ENCODE results near the gene TEX13D. TPM values are rescaled to one million over a fixed set of nuclear protein-coding genes. Genes with fewer than 3 reads are reported as not detected.

TEX13D gene
- total and polyA plus RNA-seq, 2 experiments from 2014 or later, result not detected

DNA sequence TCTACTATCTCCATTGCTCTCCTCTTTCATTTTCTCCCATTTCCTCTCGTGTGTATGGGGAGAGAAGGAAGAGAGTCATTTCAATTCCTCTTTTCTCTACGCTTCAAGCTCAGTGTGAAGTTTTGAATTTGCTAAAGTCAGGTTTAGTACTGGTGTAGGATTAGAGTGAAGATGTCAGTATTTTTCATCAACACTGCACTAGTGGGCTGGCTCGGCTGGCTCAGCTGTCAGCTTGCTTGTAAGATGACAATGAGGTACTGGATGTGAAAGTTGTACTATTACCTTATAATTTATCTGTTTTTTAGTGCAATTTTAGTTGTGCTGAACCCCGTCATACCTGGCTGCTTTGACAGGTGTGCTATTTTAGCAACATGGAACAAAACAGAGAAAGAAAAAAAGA is 11.8 kb downstream of the TEX13D start (continued):
- TF ChIP-seq, protein P1, sequence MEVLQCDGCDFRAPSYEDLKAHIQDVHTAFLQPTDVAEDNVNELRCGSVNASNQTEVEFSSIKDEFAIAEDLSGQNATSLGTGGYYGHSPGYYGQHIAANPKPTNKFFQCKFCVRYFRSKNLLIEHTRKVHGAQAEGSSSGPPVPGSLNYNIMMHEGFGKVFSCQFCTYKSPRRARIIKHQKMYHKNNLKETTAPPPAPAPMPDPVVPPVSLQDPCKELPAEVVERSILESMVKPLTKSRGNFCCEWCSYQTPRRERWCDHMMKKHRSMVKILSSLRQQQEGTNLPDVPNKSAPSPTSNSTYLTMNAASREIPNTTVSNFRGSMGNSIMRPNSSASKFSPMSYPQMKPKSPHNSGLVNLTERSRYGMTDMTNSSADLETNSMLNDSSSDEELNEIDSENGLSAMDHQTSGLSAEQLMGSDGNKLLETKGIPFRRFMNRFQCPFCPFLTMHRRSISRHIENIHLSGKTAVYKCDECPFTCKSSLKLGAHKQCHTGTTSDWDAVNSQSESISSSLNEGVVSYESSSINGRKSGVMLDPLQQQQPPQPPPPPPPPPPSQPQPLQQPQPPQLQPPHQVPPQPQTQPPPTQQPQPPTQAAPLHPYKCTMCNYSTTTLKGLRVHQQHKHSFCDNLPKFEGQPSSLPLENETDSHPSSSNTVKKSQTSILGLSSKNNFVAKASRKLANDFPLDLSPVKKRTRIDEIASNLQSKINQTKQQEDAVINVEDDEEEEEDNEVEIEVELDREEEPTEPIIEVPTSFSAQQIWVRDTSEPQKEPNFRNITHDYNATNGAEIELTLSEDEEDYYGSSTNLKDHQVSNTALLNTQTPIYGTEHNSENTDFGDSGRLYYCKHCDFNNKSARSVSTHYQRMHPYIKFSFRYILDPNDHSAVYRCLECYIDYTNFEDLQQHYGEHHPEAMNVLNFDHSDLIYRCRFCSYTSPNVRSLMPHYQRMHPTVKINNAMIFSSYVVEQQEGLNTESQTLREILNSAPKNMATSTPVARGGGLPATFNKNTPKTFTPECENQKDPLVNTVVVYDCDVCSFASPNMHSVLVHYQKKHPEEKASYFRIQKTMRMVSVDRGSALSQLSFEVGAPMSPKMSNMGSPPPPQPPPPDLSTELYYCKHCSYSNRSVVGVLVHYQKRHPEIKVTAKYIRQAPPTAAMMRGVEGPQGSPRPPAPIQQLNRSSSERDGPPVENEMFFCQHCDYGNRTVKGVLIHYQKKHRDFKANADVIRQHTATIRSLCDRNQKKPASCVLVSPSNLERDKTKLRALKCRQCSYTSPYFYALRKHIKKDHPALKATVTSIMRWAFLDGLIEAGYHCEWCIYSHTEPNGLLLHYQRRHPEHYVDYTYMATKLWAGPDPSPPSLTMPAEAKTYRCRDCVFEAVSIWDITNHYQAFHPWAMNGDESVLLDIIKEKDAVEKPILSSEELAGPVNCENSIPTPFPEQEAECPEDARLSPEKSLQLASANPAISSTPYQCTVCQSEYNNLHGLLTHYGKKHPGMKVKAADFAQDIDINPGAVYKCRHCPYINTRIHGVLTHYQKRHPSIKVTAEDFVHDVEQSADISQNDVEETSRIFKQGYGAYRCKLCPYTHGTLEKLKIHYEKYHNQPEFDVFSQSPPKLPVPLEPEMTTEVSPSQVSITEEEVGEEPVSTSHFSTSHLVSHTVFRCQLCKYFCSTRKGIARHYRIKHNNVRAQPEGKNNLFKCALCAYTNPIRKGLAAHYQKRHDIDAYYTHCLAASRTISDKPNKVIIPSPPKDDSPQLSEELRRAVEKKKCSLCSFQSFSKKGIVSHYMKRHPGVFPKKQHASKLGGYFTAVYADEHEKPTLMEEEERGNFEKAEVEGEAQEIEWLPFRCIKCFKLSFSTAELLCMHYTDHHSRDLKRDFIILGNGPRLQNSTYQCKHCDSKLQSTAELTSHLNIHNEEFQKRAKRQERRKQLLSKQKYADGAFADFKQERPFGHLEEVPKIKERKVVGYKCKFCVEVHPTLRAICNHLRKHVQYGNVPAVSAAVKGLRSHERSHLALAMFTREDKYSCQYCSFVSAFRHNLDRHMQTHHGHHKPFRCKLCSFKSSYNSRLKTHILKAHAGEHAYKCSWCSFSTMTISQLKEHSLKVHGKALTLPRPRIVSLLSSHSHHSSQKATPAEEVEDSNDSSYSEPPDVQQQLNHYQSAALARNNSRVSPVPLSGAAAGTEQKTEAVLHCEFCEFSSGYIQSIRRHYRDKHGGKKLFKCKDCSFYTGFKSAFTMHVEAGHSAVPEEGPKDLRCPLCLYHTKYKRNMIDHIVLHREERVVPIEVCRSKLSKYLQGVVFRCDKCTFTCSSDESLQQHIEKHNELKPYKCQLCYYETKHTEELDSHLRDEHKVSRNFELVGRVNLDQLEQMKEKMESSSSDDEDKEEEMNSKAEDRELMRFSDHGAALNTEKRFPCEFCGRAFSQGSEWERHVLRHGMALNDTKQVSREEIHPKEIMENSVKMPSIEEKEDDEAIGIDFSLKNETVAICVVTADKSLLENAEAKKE (CRISPR knock-in tag; IDR thresholded peaks at IDR 0.05), result no peak
- TF ChIP-seq, protein P2, sequence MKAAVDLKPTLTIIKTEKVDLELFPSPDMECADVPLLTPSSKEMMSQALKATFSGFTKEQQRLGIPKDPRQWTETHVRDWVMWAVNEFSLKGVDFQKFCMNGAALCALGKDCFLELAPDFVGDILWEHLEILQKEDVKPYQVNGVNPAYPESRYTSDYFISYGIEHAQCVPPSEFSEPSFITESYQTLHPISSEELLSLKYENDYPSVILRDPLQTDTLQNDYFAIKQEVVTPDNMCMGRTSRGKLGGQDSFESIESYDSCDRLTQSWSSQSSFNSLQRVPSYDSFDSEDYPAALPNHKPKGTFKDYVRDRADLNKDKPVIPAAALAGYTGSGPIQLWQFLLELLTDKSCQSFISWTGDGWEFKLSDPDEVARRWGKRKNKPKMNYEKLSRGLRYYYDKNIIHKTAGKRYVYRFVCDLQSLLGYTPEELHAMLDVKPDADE (IDR thresholded peaks at IDR 0.05), result no peak
- TF ChIP-seq ZNF114 (CRISPR knock-in tag; IDR thresholded peaks at IDR 0.05), result no peak
- no peak for TF ChIP-seq EZH2 (IDR thresholded peaks at IDR 0.05; ENCODE audit: low read depth, unreplicated experiment)
- TF ChIP-seq STAT1 (IDR thresholded peaks at IDR 0.05; ENCODE audit: unreplicated experiment), result no peak
- no peak for TF ChIP-seq EZH2phosphoT487 (IDR thresholded peaks at IDR 0.05; ENCODE audit: unreplicated experiment)
- no peak for TF ChIP-seq ZNF331 (CRISPR knock-in tag; IDR thresholded peaks at IDR 0.05; ENCODE audit: low read depth)

DNA sequence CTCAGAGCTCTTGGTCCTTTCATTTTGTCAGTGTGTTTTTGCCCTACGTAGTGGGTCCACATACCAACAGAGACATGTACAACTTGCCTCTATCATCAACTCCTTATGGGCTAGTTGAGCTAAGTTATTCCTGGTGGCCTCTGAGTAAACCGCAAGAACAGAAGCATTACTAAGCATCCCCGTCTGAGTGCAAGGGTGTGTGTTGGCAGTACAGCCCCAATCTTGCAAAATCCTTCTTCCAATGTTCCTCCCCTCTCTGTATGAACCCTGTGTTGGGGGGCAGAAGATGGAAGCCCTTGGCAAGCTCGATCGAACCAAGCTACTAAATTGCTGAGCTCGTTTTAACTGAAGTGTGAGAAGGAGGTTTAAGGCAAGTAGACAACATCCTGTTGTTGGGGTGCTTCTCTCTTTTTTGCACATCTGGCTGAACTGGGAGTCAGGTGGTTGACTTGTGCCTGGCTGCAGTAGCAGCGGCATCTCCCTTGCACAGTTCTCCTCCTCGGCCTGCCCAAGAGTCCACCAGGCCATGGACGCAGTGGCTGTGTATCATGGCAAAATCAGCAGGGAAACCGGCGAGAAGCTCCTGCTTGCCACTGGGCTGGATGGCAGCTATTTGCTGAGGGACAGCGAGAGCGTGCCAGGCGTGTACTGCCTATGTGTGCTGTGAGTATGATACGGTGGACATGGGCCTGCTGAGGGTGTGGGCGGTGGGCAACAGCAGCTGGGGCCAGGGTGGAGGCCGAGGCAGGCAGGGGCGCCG is 13.8 kb downstream of the TEX13D start, which contains the start of gene SH2D1A:
TSS of gene SH2D1A (plus strand) at position 447 of the 760 bp plus-strand sequence. CDS start at position 527, 80 bp downstream.
- Mint-ChIP-seq H3K27me3 (ENCODE audit: insufficient read depth, low read depth, poor library complexity) (no peaks in the 10 kb centered on the region), H3K4me1 (peaks cover 7% of the 10 kb centered on the region; the same call in 2 of the 3 replicates), H3K4me3 (no peak within 1 kb of the TSS), H3K36me3 (ENCODE audit: low read depth) (no peaks in the 10 kb centered on the region), H3K9me3 (no peaks in the 10 kb centered on the region), H3K27ac (no peak within 1 kb of the TSS)
- no peaks in the 10 kb centered on the region for H3K27me3 ChIP-seq (ENCODE audit: insufficient read depth)
- no peaks in the 10 kb centered on the region for H3K4me1 ChIP-seq (ENCODE audit: insufficient read depth)
- 0 out of 2 replicates have a peak within 1 kb of the TSS, but pooled peaks have one; percentile 63 for H2AFZ ChIP-seq
- no peak within 1 kb of the TSS for H3K4me3 ChIP-seq
- no peaks in the 10 kb centered on the region for H3K79me2 ChIP-seq (replicated peaks; ENCODE audit: insufficient read depth)
- DNase-seq (ENCODE audit: low spot score) (no peak), ATAC-seq (no peak)
- no peaks in the 10 kb centered on the region for H4K20me1 ChIP-seq (replicated peaks; ENCODE audit: insufficient read depth)
- H3F3A ChIP-seq (replicated peaks; ENCODE audit: low read depth), result no peaks in the 10 kb centered on the region
- no peaks in the 10 kb centered on the region for H3K36me3 ChIP-seq (ENCODE audit: insufficient read depth)
- H3K27ac ChIP-seq (ENCODE audit: low read depth), result no peak within 1 kb of the TSS
- no peaks in the 10 kb centered on the region for H3K9me2 ChIP-seq (ENCODE audit: insufficient read depth)
- no peak within 1 kb of the TSS for H3K4me2 ChIP-seq
- TF ChIP-seq EZH2 (IDR thresholded peaks at IDR 0.05; ENCODE audit: low read depth, unreplicated experiment) (no peak), REST (IDR thresholded peaks at IDR 0.05; ENCODE audit: unreplicated experiment) (no peak), EZH2phosphoT487 (IDR thresholded peaks at IDR 0.05; ENCODE audit: unreplicated experiment) (no peak), CREB1 (CRISPR knock-in tag; IDR thresholded peaks at IDR 0.05; ENCODE audit: low read depth) (no peak), ZNF331 (CRISPR knock-in tag; IDR thresholded peaks at IDR 0.05; ENCODE audit: low read depth) (no peak), POLR2AphosphoS5 (IDR thresholded peaks at IDR 0.05; ENCODE audit: low read depth) (no peak), ZNF114 (CRISPR knock-in tag; IDR thresholded peaks at IDR 0.05) (no peak)
- TF ChIP-seq, protein P2 (IDR thresholded peaks at IDR 0.05), result no peak
